HepG2 (cell line): ENCODE results near the gene TELO2. TPM values are rescaled to one million over a fixed set of nuclear protein-coding genes. Genes with fewer than 3 reads are reported as not detected.

Experiments used
- ZBED4 ChIP-seq: sonication (generic); formaldehyde crosslinking; IDR thresholded peaks from 2 replicates; pipeline ENCODE4 v1.4.0; 2020; ENCODE audit warnings: missing genetic modification reagents, borderline replicate concordance
- ZBTB4 ChIP-seq: sonication (generic); formaldehyde crosslinking; IDR thresholded peaks from 2 replicates; pipeline ENCODE4 v1.4.0; 2020; ENCODE audit warnings: missing genetic modification reagents, mild to moderate bottlenecking, borderline replicate concordance
- ZNF276 ChIP-seq: sonication (generic); formaldehyde crosslinking; IDR thresholded peaks from 2 replicates; pipeline ENCODE4 v1.4.0; 2020; ENCODE audit warnings: mild to moderate bottlenecking, low read depth, missing genetic modification reagents
- ZNF512 ChIP-seq: sonication (generic); formaldehyde crosslinking; IDR thresholded peaks from 2 replicates; pipeline ENCODE4 v1.4.0; 2020; ENCODE audit warnings: mild to moderate bottlenecking, missing genetic modification reagents
- polyA plus RNA-seq, 8 experiments: library from polyadenylated mRNA; depleted of rRNA in 3 of 8; stranded (reverse) in 7 of 8; unstranded in 1 of 8; fragments of >200 nt; fragmentation: Illumina TruSeq in 4 of 8; extraction: Trizol in 4 of 8; gene quantifications; 2 replicates each; pipeline versions ENCODE4 v1.2.1 to v1.2.3, GENCODE V29; 2011 to 2016; ENCODE audit warnings: low read depth in 4 of 8, missing spikeins in 1 of 8, mixed read lengths in 1 of 8; ENCODE audit not compliant: insufficient read depth in 1 of 8
- total RNA-seq, 5 experiments: library from RNA; depleted of rRNA; stranded (reverse); fragments of >200 nt; fragmentation: Illumina TruSeq; extraction: Trizol; gene quantifications; 2 replicates each; pipeline ENCODE4 v1.2.3, GENCODE V29; 2016; ENCODE audit warnings: low read depth in 1 of 5

Gene TELO2
- total and polyA plus RNA-seq, 2 of the 13 experiments (the other 11 are each of a cell fraction or from before 2014, with no cell fraction given), result 10.1 to 17.9 TPM

- TF ChIP-seq ZBED4 (CRISPR knock-in tag) (no peak), ZNF276 (CRISPR knock-in tag) (no peak), ZBTB4 (CRISPR knock-in tag) (no peak), ZNF512 (CRISPR knock-in tag) (no peak)
Observed at GRCh38 chr16:1469693-1470201, 23.4 kb upstream of the TELO2 start (continued).
